Testis (tissue), 2 donors: ENCODE data around the gene CERS5.

Experiments
- CTCF ChIP-seq, 3 experiments: fragments of 450-650 bp in 2 of 3; fragments of 200-600 bp in 1 of 3; sonication (generic) in 1 of 3; IDR thresholded peaks; one replicate each; pipeline ENCODE4 v1.5.1; 2016 to 2019; ENCODE audit warnings: antibody characterized with exemption in 3 of 3, mild to moderate bottlenecking in 2 of 3, moderate library complexity in 1 of 3
- POLR2A ChIP-seq: fragments of 450-650 bp; IDR thresholded peaks from one replicate; pipeline ENCODE4 v1.6.1; 2017; ENCODE audit warnings: antibody characterized with exemption, mild to moderate bottlenecking, moderate library complexity

- no peak for TF ChIP-seq CTCF (IDR thresholded peaks at IDR 0.05)
- TF ChIP-seq POLR2A: no peak
These were observed 46.2 kb downstream of the CERS5 start for GRCh38 chr12:50120953-50121352.
